ENCODE data around the gene ASF1B. TPM values are rescaled to one million over a fixed set of nuclear protein-coding genes. Genes with fewer than 3 reads are reported as not detected.

The ASF1B gene
- total RNA-seq, 1 experiment from 2014 or later, result 38.4 TPM

GRCh38 chr19:14166999-14167575 lies 30.7 kb upstream of the ASF1B start:
- Mint-ChIP-seq H3K36me3 (peaks cover 46% of the 10 kb centered on the region), H3K4me1 (peaks cover 11% of the 10 kb centered on the region), H3K9me3 (no peaks in the 10 kb centered on the region), H3K27me3 (ENCODE audit: low read depth) (no peaks in the 10 kb centered on the region), H3K27ac (no peak overlapping the region), H3K4me3 (no peak overlapping the region)
- CTCF ChIA-PET, result interaction anchor here (1.5 to 2.4 kb wide), 2 partner anchors 181 to 239 kb away, joined by 5 to 8 read pairs; no protein-coding TSS in a partner anchor
- TF ChIP-seq SOX15 (CRISPR knock-in tag; IDR thresholded peaks at IDR 0.05) (no peak), CTCF (IDR thresholded peaks at IDR 0.05) (no peak), STAT6 (CRISPR knock-in tag; conservative IDR thresholded peaks at IDR 0.05; ENCODE audit: low read depth) (no peak), CREB1 (CRISPR knock-in tag; IDR thresholded peaks at IDR 0.05) (no peak), ZMAT4 (CRISPR knock-in tag; IDR thresholded peaks at IDR 0.05) (no peak), ELF4 (CRISPR knock-in tag; IDR thresholded peaks at IDR 0.05; ENCODE audit: low read depth) (no peak), USF1 (CRISPR knock-in tag; IDR thresholded peaks at IDR 0.05) (no peak), FOXP1 (CRISPR knock-in tag; IDR thresholded peaks at IDR 0.05; ENCODE audit: borderline replicate concordance) (no peak), ATF6 (CRISPR knock-in tag; IDR thresholded peaks at IDR 0.05) (no peak), CDX4 (CRISPR knock-in tag; IDR thresholded peaks at IDR 0.05; ENCODE audit: borderline replicate concordance) (no peak), KAT7 (CRISPR knock-in tag; IDR thresholded peaks at IDR 0.05; ENCODE audit: borderline replicate concordance) (no peak), E2F4 (CRISPR knock-in tag; IDR thresholded peaks at IDR 0.05; ENCODE audit: borderline replicate concordance, low read depth) (no peak), E2F5 (CRISPR knock-in tag; IDR thresholded peaks at IDR 0.05) (no peak), MAX (CRISPR knock-in tag; IDR thresholded peaks at IDR 0.05) (no peak), ZNF425 (CRISPR knock-in tag; conservative IDR thresholded peaks at IDR 0.05) (no peak), ZNF416 (CRISPR knock-in tag; IDR thresholded peaks at IDR 0.05) (no peak)
- POLR2A ChIA-PET, result no interaction called here
- ATAC-seq, result no peak
- DNase-seq (ENCODE audit: low spot score), result no peak

All from WTC11 (cell line).